ENCODE measurements around the gene CHD9NB. TPM values are rescaled to one million over a fixed set of nuclear protein-coding genes. Genes with fewer than 3 reads are reported as not detected.
A peak's percentile ranks its signal among the peaks of the same experiment; 100 is the strongest.

The CHD9NB gene
- total RNA-seq, 1 experiment from 2014 or later, result 2.9 TPM

- intact Hi-C loops (cut with micrococcal nuclease), result no loop called here
- Mint-ChIP-seq H3K4me1 (ENCODE audit: insufficient read depth, unreplicated experiment) (peaks cover 69% of the 10 kb centered on the region), H3K4me3 (ENCODE audit: unreplicated experiment) (no peak overlapping the region), H3K36me3 (ENCODE audit: insufficient read depth, unreplicated experiment) (peaks cover 10% of the 10 kb centered on the region), H3K9me3 (ENCODE audit: unreplicated experiment) (no peaks in the 10 kb centered on the region), H3K27ac (ENCODE audit: low read depth, unreplicated experiment) (peak overlapping the region; percentile 98), H3K27me3 (ENCODE audit: insufficient read depth, unreplicated experiment) (no peaks in the 10 kb centered on the region)
- ChIA-PET CTCF (interaction anchor here (1.0 to 5.8 kb wide), 4 partner anchors 13 to 47 kb away, joined by 3 to 34 read pairs (median 4); partner anchors contain the start of gene CHD9), POLR2A (interaction anchor here (4.0 to 9.9 kb wide), 3 partner anchors 17 to 126 kb away, joined by 28 to 100 read pairs (median 57); partner anchors contain the start of genes CHD9 and CHD9NB)
- BruUV-seq (replicated peaks), result no TSS peak
- TF ChIP-seq CTCF (IDR thresholded peaks at IDR 0.05; ENCODE audit: unreplicated experiment), result no peak
- DNase-seq (ENCODE audit: unreplicated experiment), result no peak
These were observed 29.8 kb upstream of the CHD9NB start for GRCh38 chr16:53082509-53082908.

- BruUV-seq (replicated peaks), result no TSS peak
These were observed 29.1 kb upstream of the CHD9NB start for GRCh38 chr16:53081686-53082407.

GRCh38 chr16:53081032-53081424, 28.3 kb upstream of the CHD9NB start:
- Mint-ChIP-seq H3K27ac (ENCODE audit: low read depth, unreplicated experiment) (peak overlapping the region; percentile 84), H3K9me3 (ENCODE audit: unreplicated experiment) (no peaks in the 10 kb centered on the region), H3K4me3 (ENCODE audit: unreplicated experiment) (peak overlapping the region; percentile 64), H3K36me3 (ENCODE audit: insufficient read depth, unreplicated experiment) (peaks cover 8% of the 10 kb centered on the region), H3K4me1 (ENCODE audit: insufficient read depth, unreplicated experiment) (peaks cover 68% of the 10 kb centered on the region), H3K27me3 (ENCODE audit: insufficient read depth, unreplicated experiment) (no peaks in the 10 kb centered on the region)
- TF ChIP-seq CTCF (IDR thresholded peaks at IDR 0.05; ENCODE audit: unreplicated experiment), result no peak
- ChIA-PET CTCF (interaction anchor here (1.3 to 3.5 kb wide), 4 partner anchors 19 to 126 kb away, joined by 4 to 26 read pairs (median 20); partner anchors contain the start of gene CHD9), POLR2A (interaction anchor here (0.6 to 9.9 kb wide), 18 partner anchors 9 to 136 kb away, joined by 3 to 100 read pairs (median 4); partner anchors contain the start of genes CHD9 and CHD9NB)
- intact Hi-C loops (cut with micrococcal nuclease), result no loop called here
- DNase-seq (ENCODE audit: unreplicated experiment), result no peak
- BruUV-seq (replicated peaks), result no TSS peak

More at GRCh38 chr16:53081686-53082407, 29.1 kb upstream of the CHD9NB start:
- Mint-ChIP-seq H3K9me3 (ENCODE audit: unreplicated experiment) (no peaks in the 10 kb centered on the region), H3K27ac (ENCODE audit: low read depth, unreplicated experiment) (peak overlapping the region; percentile 98), H3K27me3 (ENCODE audit: insufficient read depth, unreplicated experiment) (no peaks in the 10 kb centered on the region), H3K4me1 (ENCODE audit: insufficient read depth, unreplicated experiment) (peaks cover 69% of the 10 kb centered on the region), H3K36me3 (ENCODE audit: insufficient read depth, unreplicated experiment) (peaks cover 8% of the 10 kb centered on the region), H3K4me3 (ENCODE audit: unreplicated experiment) (no peak overlapping the region)
- CTCF ChIA-PET, result interaction anchor here (1.0 to 5.8 kb wide), 7 partner anchors 18 to 125 kb away, joined by 3 to 34 read pairs (median 14); partner anchors contain the start of gene CHD9
- POLR2A ChIA-PET, result interaction anchor here (1.7 to 9.9 kb wide), 7 partner anchors 8 to 127 kb away, joined by 3 to 100 read pairs (median 22); partner anchors contain the start of genes CHD9 and CHD9NB
- intact Hi-C loops (cut with micrococcal nuclease), result no loop called here
- DNase-seq (ENCODE audit: unreplicated experiment), result no peak
- TF ChIP-seq CTCF (IDR thresholded peaks at IDR 0.05; ENCODE audit: unreplicated experiment), result no peak

- Mint-ChIP-seq H3K36me3 (ENCODE audit: insufficient read depth, unreplicated experiment) (peaks cover 8% of the 10 kb centered on the region), H3K4me1 (ENCODE audit: insufficient read depth, unreplicated experiment) (peaks cover 63% of the 10 kb centered on the region), H3K9me3 (ENCODE audit: unreplicated experiment) (no peaks in the 10 kb centered on the region), H3K4me3 (ENCODE audit: unreplicated experiment) (peak overlapping the region; percentile 64), H3K27ac (ENCODE audit: low read depth, unreplicated experiment) (peak overlapping the region; percentile 84), H3K27me3 (ENCODE audit: insufficient read depth, unreplicated experiment) (no peaks in the 10 kb centered on the region)
- no TSS peak for BruUV-seq (replicated peaks)
- DNase-seq (ENCODE audit: unreplicated experiment), result peak; percentile 87
- no peak for TF ChIP-seq CTCF (IDR thresholded peaks at IDR 0.05; ENCODE audit: unreplicated experiment)
- ChIA-PET POLR2A (interaction anchor here (0.5 to 9.9 kb wide), 24 partner anchors 9 to 139 kb away, joined by 3 to 100 read pairs (median 4); partner anchors contain the start of genes CHD9 and CHD9NB), CTCF (interaction anchor here (1.0 to 3.5 kb wide), 7 partner anchors 19 to 140 kb away, joined by 3 to 26 read pairs (median 4); partner anchors contain the start of gene CHD9)
- intact Hi-C loops (cut with micrococcal nuclease), result loop anchor here (1.0 kb wide), 1 partner anchor 25 kb away; no protein-coding TSS in a partner anchor
These were observed 27.8 kb upstream of the CHD9NB start for GRCh38 chr16:53080345-53081031.
